Measurements from ENCODE around the gene TNIK.
"Not testable (repeated sequence)": the region's sequence is repeated elsewhere in the genome, so short reads cannot be mapped to it uniquely, and the experiment has no call there.

TNIK gene

DNA sequence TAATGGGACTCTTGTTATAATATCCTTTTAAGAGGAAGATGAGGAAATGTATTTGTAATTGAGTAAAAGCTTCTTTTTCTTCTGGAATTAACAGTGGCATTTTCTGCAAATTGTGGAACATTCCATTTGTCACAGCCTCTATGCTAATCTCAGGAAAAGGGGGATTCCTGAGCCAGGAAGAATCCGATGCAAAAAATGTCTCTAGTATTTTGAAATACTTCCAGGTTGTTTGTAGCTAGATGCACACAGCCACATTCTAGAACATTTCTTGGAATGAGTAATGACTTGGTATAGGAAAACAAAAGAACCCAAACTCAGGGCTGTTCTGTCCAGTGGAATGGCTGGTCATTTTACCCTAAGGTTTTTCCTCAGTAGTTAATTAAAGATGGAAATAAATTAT is 335.2 kb downstream of the TNIK start:
- FAIRE-seq = no peak
- no peak for DNase-seq (ENCODE audit: insufficient read length, low spot score)
- TF ChIP-seq POLR2A (IDR thresholded peaks at IDR 0.05; ENCODE audit: low read depth, low read length) = no peak

GRCh38 chr3:171123915-171124314 is 336.3 kb downstream of the TNIK start:
- TF ChIP-seq POLR2A (IDR thresholded peaks at IDR 0.05; ENCODE audit: low read depth, low read length) = no peak
- no peak for FAIRE-seq
- DNase-seq (ENCODE audit: insufficient read length, low spot score) = no peak

- no peak for TF ChIP-seq POLR2A (IDR thresholded peaks at IDR 0.05; ENCODE audit: low read depth, low read length)
- FAIRE-seq = no peak
- DNase-seq (ENCODE audit: insufficient read length, low spot score) = no peak
Observed at GRCh38 chr3:171122861-171123260, 337.3 kb downstream of the TNIK start.

- no peak for TF ChIP-seq POLR2A (IDR thresholded peaks at IDR 0.05; ENCODE audit: low read depth, low read length)
- DNase-seq (ENCODE audit: insufficient read length, low spot score) (no peak), FAIRE-seq (peak; percentile 43)
Observed at GRCh38 chr3:171122240-171122639, 338.0 kb downstream of the TNIK start.

DNA sequence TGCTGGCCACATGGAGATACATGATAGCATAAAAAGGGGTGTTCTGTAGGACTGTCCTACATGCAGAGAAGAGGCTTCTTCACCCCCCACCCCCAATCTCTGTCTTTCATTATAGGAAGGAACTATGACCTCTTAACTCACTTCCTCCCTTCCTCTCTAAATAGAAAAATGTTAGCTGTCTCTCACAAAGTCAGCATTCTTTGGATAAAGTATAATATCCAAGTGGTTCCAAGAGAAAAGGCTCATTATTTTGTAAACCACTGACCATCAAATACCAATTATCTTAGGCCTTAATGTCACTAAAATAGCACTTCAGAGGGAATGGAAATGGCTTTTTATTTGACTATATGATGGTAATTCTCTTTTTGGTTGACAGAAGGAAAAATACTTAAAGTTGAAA is 338.4 kb downstream of the TNIK start:
- DNase-seq (ENCODE audit: insufficient read length, low spot score) (no peak), FAIRE-seq (no peak)
- TF ChIP-seq POLR2A (IDR thresholded peaks at IDR 0.05; ENCODE audit: low read depth, low read length) = no peak

- FAIRE-seq; DNase-seq (ENCODE audit: insufficient read length, low spot score): not testable (repeated sequence)
Observed at GRCh38 chr3:171119402-171119801, 340.8 kb downstream of the TNIK start.

DNA sequence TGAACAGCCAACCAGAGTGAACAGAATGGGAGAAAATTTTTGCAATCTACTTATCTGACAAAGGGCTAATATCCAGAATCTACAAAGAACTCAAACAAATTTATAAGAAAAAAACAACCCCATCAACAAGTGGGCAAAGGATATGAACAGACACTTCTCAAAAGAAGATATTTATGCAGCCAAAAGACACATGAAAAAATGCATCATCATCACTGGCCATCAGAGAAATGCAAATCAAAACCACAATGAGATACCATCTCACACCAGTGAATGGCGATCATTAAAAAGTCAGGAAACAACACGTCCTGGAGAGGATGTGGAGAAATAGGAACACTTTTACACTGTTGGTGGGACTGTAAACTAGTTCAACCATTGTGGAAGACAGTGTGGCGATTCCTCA is 341.2 kb downstream of the TNIK start:
- not testable (repeated sequence) for FAIRE-seq; DNase-seq (ENCODE audit: insufficient read length, low spot score)

- no peak for TF ChIP-seq POLR2A (IDR thresholded peaks at IDR 0.05; ENCODE audit: low read depth, low read length)
- no peak for DNase-seq (ENCODE audit: insufficient read length, low spot score)
- no peak for FAIRE-seq
Observed at GRCh38 chr3:171116824-171117395, 343.3 kb downstream of the TNIK start.

- FAIRE-seq (no peak), DNase-seq (ENCODE audit: insufficient read length, low spot score) (no peak)
- no peak for TF ChIP-seq POLR2A (IDR thresholded peaks at IDR 0.05; ENCODE audit: low read depth, low read length)
Observed at GRCh38 chr3:171116365-171116764, 343.8 kb downstream of the TNIK start.

- no peak for DNase-seq (ENCODE audit: insufficient read length, low spot score)
- no peak for TF ChIP-seq POLR2A (IDR thresholded peaks at IDR 0.05; ENCODE audit: low read depth, low read length)
- no peak for FAIRE-seq
Observed at GRCh38 chr3:171115667-171116066, 344.5 kb downstream of the TNIK start.

DNA sequence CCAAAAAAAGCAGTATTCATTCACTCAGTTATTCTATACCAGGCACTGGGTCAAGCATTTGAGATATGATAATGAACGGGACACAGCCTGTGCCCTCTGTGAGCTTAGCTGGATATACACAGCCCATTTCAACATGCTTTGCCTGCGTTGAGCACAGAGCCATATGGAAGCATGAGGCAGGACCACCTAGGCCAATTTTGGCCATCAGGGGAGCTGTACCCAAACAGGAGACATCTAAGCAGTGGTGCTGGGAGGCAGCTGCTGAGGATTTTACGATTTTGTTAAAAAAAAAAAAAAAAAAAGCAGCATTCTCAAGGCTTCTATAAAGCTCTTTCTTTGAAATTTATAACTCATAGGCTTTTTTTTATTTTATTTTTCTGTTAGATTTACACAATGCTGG is 346.5 kb downstream of the TNIK start:
- DNase-seq (ENCODE audit: insufficient read length, low spot score) (no peak), FAIRE-seq (no peak)
- TF ChIP-seq POLR2A (IDR thresholded peaks at IDR 0.05; ENCODE audit: low read depth, low read length) = no peak

DNA sequence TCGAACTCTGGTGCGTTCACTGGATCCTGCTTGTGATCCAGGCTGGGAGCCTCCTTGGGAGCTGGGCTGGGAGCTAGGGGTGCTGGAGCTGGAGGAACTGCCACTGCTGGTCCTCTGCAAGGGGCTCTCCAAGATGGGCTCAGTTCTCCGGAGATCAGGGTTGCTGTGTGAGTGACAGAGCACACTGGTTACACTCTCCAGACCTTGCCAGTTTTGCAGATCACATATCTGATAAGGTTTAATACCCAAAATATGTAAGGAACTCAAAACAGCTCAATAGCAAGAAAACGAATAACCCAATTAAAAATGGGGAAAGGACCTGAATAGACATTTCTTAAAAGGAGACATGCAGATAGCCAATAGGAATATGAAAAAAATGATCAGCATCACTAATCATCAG is 349.5 kb downstream of the TNIK start:
- TF ChIP-seq POLR2A (IDR thresholded peaks at IDR 0.05; ENCODE audit: low read depth, low read length) = no peak
- FAIRE-seq = no peak
- DNase-seq (ENCODE audit: insufficient read length, low spot score) = no peak

- peak; percentile 15 for FAIRE-seq
- no peak for TF ChIP-seq POLR2A (IDR thresholded peaks at IDR 0.05; ENCODE audit: low read depth, low read length)
- no peak for DNase-seq (ENCODE audit: insufficient read length, low spot score)
Observed at GRCh38 chr3:171108066-171108465, 352.1 kb downstream of the TNIK start.

- no peak for FAIRE-seq
- no peak for DNase-seq (ENCODE audit: insufficient read length, low spot score)
- no peak for TF ChIP-seq POLR2A (IDR thresholded peaks at IDR 0.05; ENCODE audit: low read depth, low read length)
Observed at GRCh38 chr3:171103185-171103584, 357.0 kb downstream of the TNIK start.

GRCh38 chr3:171101982-171102641 is 358.1 kb downstream of the TNIK start:
- no peak for TF ChIP-seq POLR2A (IDR thresholded peaks at IDR 0.05; ENCODE audit: low read depth, low read length)
- peak; percentile 35 for DNase-seq (ENCODE audit: insufficient read length, low spot score)
- peak; percentile 97 for FAIRE-seq

Measured in H54 (cell line).